Mesendoderm (in vitro differentiated cells): Measurements from ENCODE around the gene FUT6.

Source experiments
- DNase-seq: peaks from one replicate; pipeline ENCODE4 v3.0.0; 2013
- H2AK5ac ChIP-seq: 2 replicates; pipeline ENCODE4 v1.6.1; 2013; ENCODE audit warnings: low read length, inconsistent platforms
- H2BK120ac ChIP-seq: 2 replicates; pipeline ENCODE4 v1.6.1; 2013; ENCODE audit warnings: low read depth, mild to moderate bottlenecking, low read length, moderate library complexity, mixed read lengths
- H2BK15ac ChIP-seq: replicated peaks from 2 replicates; pipeline ENCODE4 v1.6.1; 2013; ENCODE audit warnings: low read depth, mild to moderate bottlenecking, moderate library complexity
- H2BK5ac ChIP-seq: 2 replicates; pipeline ENCODE4 v1.6.1; 2013; ENCODE audit warnings: low read length, inconsistent platforms
- H3K18ac ChIP-seq: 2 replicates; pipeline ENCODE4 v1.6.1; 2013; ENCODE audit warnings: mild to moderate bottlenecking, low read length, mixed read lengths
- H3K23ac ChIP-seq: one replicate; pipeline ENCODE4 v1.6.1; 2013; ENCODE audit warnings: low read length
- H3K27ac ChIP-seq: 2 replicates; pipeline ENCODE4 v1.5.1; 2013; ENCODE audit warnings: low read depth, mild to moderate bottlenecking, inconsistent platforms, low read length, moderate library complexity
- H3K27me3 ChIP-seq: 2 replicates; pipeline ENCODE4 v1.6.1; 2013; ENCODE audit warnings: low read length, control low read depth, mild to moderate bottlenecking, inconsistent platforms; ENCODE audit not compliant: insufficient read depth, poor library complexity
- H3K36me3 ChIP-seq: 2 replicates; pipeline ENCODE4 v1.6.1; 2013; ENCODE audit warnings: low read length, inconsistent platforms; ENCODE audit not compliant: control insufficient read depth, insufficient read depth
- H3K4ac ChIP-seq: one replicate; pipeline ENCODE4 v1.6.1; 2013; ENCODE audit warnings: low read depth, mild to moderate bottlenecking, low read length, moderate library complexity
- H3K4me1 ChIP-seq: 2 replicates; pipeline ENCODE4 v1.6.1; 2013; ENCODE audit warnings: low read depth, low read length, inconsistent platforms; ENCODE audit not compliant: control insufficient read depth
- H3K4me2 ChIP-seq: 2 replicates; pipeline ENCODE4 v1.6.1; 2013; ENCODE audit warnings: low read length
- H3K4me3 ChIP-seq: 2 replicates; pipeline ENCODE4 v1.5.1; 2013; ENCODE audit warnings: mild to moderate bottlenecking, low read length
- H3K56ac ChIP-seq: one replicate; pipeline ENCODE4 v1.6.1; 2013; ENCODE audit warnings: low read length
- H3K79me1 ChIP-seq: 2 replicates; pipeline ENCODE4 v1.6.1; 2013; ENCODE audit warnings: low read length, inconsistent platforms
- H3K79me2 ChIP-seq: 2 replicates; pipeline ENCODE4 v1.6.1; 2013; ENCODE audit warnings: mild to moderate bottlenecking, low read length; ENCODE audit not compliant: control insufficient read depth, insufficient read depth
- H3K9ac ChIP-seq: 2 replicates; pipeline ENCODE4 v1.6.1; 2013; ENCODE audit warnings: low read length, inconsistent platforms
- H4K5ac ChIP-seq: one replicate; pipeline ENCODE4 v1.6.1; 2013; ENCODE audit warnings: low read length
- H4K8ac ChIP-seq: one replicate; pipeline ENCODE4 v1.6.1; 2013; ENCODE audit warnings: low read depth, mild to moderate bottlenecking, control low read depth, low read length, moderate library complexity
- WGBS: extraction: QIAGEN DNeasy Blood & Tissue Kit; methylation state at CpG from one replicate; pipeline ENCODE4 v1.1.7; 2013; ENCODE audit warnings: low lambda C conversion rate, missing lambda C conversion rate; ENCODE audit not compliant: insufficient coverage; ENCODE audit errors: extremely low coverage; 5-methylcytosine and 5-hydroxymethylcytosine counted together

The FUT6 gene

GRCh38 chr19:5827342-5827890 is 12.1 kb downstream of the FUT6 start:
- Histone ChIP-seq H3K4ac (peak overlapping the region; percentile 41), H4K5ac (no peak overlapping the region), H2BK15ac (no peak overlapping the region)

GRCh38 chr19:5826531-5827341 is 12.8 kb downstream of the FUT6 start:
- Histone ChIP-seq H3K4me1 (peaks cover 3% of the 10 kb centered on the region), H3K27ac (no peak overlapping the region), H3K4ac (no peak overlapping the region), H2AK5ac (no peak overlapping the region), H2BK15ac (no peak overlapping the region), H3K4me3 (no peak overlapping the region), H3K4me2 (no peak overlapping the region), H4K8ac (no peak overlapping the region), H2BK5ac (no peak overlapping the region), H4K5ac (no peak overlapping the region), H2BK120ac (no peak overlapping the region), H3K23ac (no peak overlapping the region), H3K27me3 (no peaks in the 10 kb centered on the region), H3K9ac (no peak overlapping the region), H3K56ac (no peak overlapping the region), H3K18ac (no peak overlapping the region), H3K36me3 (no peaks in the 10 kb centered on the region), H3K79me1 (no peaks in the 10 kb centered on the region), H3K79me2 (no peaks in the 10 kb centered on the region)
- peak; percentile 76 for DNase-seq
- WGBS, result no CpG with 5 or more reads among the region's 24 CpGs

More at GRCh38 chr19:5827342-5827890, 12.1 kb downstream of the FUT6 start:
- no peak overlapping the region for H3K18ac ChIP-seq
- H2AK5ac ChIP-seq, result no peak overlapping the region
- no peak overlapping the region for H3K4me2 ChIP-seq
- H3K79me1 ChIP-seq, result no peaks in the 10 kb centered on the region
- no peaks in the 10 kb centered on the region for H3K27me3 ChIP-seq
- H2BK120ac ChIP-seq, result no peak overlapping the region
- H2BK5ac ChIP-seq, result no peak overlapping the region
- H3K36me3 ChIP-seq, result no peaks in the 10 kb centered on the region
- H3K9ac ChIP-seq, result peak overlapping the region; percentile 98
- H4K8ac ChIP-seq, result no peak overlapping the region
- no peak overlapping the region for H3K27ac ChIP-seq
- no peak for DNase-seq
- H3K23ac ChIP-seq, result no peak overlapping the region
- peak overlapping the region; percentile 96 for H3K56ac ChIP-seq
- no CpG with 5 or more reads among the region's 37 CpGs for WGBS
- H3K79me2 ChIP-seq, result no peaks in the 10 kb centered on the region
- no peak overlapping the region for H3K4me3 ChIP-seq
- H3K4me1 ChIP-seq, result peaks cover 3% of the 10 kb centered on the region

- Histone ChIP-seq H3K23ac (no peak overlapping the region), H3K4me2 (no peak overlapping the region), H3K18ac (no peak overlapping the region), H3K79me2 (no peaks in the 10 kb centered on the region), H3K36me3 (no peaks in the 10 kb centered on the region), H3K4me1 (peaks cover 3% of the 10 kb centered on the region), H4K5ac (no peak overlapping the region), H2BK5ac (no peak overlapping the region), H3K4me3 (no peak overlapping the region), H3K27me3 (no peaks in the 10 kb centered on the region), H2AK5ac (no peak overlapping the region), H3K9ac (no peak overlapping the region), H2BK120ac (no peak overlapping the region), H4K8ac (no peak overlapping the region), H3K4ac (no peak overlapping the region), H3K79me1 (no peaks in the 10 kb centered on the region), H3K27ac (no peak overlapping the region), H3K56ac (no peak overlapping the region), H2BK15ac (no peak overlapping the region)
- no peak for DNase-seq
- WGBS, result no CpG with 5 or more reads among the region's 21 CpGs
These were observed 14.3 kb downstream of the FUT6 start for GRCh38 chr19:5825178-5825577.

GRCh38 chr19:5824751-5825150 is 14.8 kb downstream of the FUT6 start:
- no peak overlapping the region for H3K9ac ChIP-seq
- H4K8ac ChIP-seq, result no peak overlapping the region
- no peak overlapping the region for H3K4me3 ChIP-seq
- no peak overlapping the region for H2BK15ac ChIP-seq
- WGBS, result no CpG with 5 or more reads among the region's 10 CpGs
- no peak overlapping the region for H4K5ac ChIP-seq
- no peaks in the 10 kb centered on the region for H3K36me3 ChIP-seq
- H3K79me1 ChIP-seq, result no peaks in the 10 kb centered on the region
- H2AK5ac ChIP-seq, result no peak overlapping the region
- no peak overlapping the region for H3K4ac ChIP-seq
- no peaks in the 10 kb centered on the region for H3K79me2 ChIP-seq
- DNase-seq, result no peak
- H3K23ac ChIP-seq, result no peak overlapping the region
- no peak overlapping the region for H3K4me2 ChIP-seq
- H2BK120ac ChIP-seq, result no peak overlapping the region
- no peak overlapping the region for H3K27ac ChIP-seq
- no peak overlapping the region for H3K18ac ChIP-seq
- H3K27me3 ChIP-seq, result no peaks in the 10 kb centered on the region
- H3K4me1 ChIP-seq, result peaks cover 3% of the 10 kb centered on the region
- H2BK5ac ChIP-seq, result no peak overlapping the region
- H3K56ac ChIP-seq, result no peak overlapping the region

GRCh38 chr19:5823579-5824281 is 15.8 kb downstream of the FUT6 start:
- H3K4me2 ChIP-seq, result no peak overlapping the region
- no peak overlapping the region for H3K9ac ChIP-seq
- H3K36me3 ChIP-seq, result no peaks in the 10 kb centered on the region
- H4K8ac ChIP-seq, result no peak overlapping the region
- no peak overlapping the region for H2BK15ac ChIP-seq
- no peak overlapping the region for H2BK5ac ChIP-seq
- H3K79me2 ChIP-seq, result no peaks in the 10 kb centered on the region
- H3K4ac ChIP-seq, result no peak overlapping the region
- no peak overlapping the region for H3K27ac ChIP-seq
- H3K27me3 ChIP-seq, result no peaks in the 10 kb centered on the region
- H3K4me3 ChIP-seq, result no peak overlapping the region
- H4K5ac ChIP-seq, result no peak overlapping the region
- H2BK120ac ChIP-seq, result no peak overlapping the region
- H3K23ac ChIP-seq, result no peak overlapping the region
- H3K18ac ChIP-seq, result no peak overlapping the region
- no CpG with 5 or more reads among the region's 30 CpGs for WGBS
- peaks cover 2% of the 10 kb centered on the region for H3K4me1 ChIP-seq
- peak; percentile 47 for DNase-seq
- H3K79me1 ChIP-seq, result no peaks in the 10 kb centered on the region
- H3K56ac ChIP-seq, result no peak overlapping the region
- no peak overlapping the region for H2AK5ac ChIP-seq
